ENCODE results near the gene C11orf97. TPM values are rescaled to one million over a fixed set of nuclear protein-coding genes. Genes with fewer than 3 reads are reported as not detected.
A peak's percentile ranks its signal among the peaks of the same experiment; 100 is the strongest.

Gene C11orf97
- total and polyA plus RNA-seq, 2 experiments from 2014 or later: not detected

DNA sequence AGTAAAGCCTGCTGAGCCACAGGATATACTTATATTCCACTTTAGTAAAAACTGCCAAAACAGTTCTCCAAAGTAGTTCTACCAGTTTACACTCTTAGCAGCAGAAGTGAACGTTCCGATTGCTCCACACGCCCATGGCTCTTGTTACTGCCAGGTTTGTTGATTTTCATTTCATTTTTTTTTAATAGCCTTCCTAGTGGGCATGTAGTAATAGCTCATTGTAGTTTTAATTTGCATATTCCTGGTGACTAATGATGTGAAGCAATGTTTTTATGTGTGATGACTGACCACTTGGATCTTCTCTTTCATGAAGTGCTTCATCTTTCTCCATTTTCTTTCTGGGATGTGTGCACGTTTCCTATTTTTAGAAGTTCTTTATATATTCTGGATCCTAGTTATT is 4.8 kb upstream of the C11orf97 start (continued):
- TF ChIP-seq, protein P1, sequence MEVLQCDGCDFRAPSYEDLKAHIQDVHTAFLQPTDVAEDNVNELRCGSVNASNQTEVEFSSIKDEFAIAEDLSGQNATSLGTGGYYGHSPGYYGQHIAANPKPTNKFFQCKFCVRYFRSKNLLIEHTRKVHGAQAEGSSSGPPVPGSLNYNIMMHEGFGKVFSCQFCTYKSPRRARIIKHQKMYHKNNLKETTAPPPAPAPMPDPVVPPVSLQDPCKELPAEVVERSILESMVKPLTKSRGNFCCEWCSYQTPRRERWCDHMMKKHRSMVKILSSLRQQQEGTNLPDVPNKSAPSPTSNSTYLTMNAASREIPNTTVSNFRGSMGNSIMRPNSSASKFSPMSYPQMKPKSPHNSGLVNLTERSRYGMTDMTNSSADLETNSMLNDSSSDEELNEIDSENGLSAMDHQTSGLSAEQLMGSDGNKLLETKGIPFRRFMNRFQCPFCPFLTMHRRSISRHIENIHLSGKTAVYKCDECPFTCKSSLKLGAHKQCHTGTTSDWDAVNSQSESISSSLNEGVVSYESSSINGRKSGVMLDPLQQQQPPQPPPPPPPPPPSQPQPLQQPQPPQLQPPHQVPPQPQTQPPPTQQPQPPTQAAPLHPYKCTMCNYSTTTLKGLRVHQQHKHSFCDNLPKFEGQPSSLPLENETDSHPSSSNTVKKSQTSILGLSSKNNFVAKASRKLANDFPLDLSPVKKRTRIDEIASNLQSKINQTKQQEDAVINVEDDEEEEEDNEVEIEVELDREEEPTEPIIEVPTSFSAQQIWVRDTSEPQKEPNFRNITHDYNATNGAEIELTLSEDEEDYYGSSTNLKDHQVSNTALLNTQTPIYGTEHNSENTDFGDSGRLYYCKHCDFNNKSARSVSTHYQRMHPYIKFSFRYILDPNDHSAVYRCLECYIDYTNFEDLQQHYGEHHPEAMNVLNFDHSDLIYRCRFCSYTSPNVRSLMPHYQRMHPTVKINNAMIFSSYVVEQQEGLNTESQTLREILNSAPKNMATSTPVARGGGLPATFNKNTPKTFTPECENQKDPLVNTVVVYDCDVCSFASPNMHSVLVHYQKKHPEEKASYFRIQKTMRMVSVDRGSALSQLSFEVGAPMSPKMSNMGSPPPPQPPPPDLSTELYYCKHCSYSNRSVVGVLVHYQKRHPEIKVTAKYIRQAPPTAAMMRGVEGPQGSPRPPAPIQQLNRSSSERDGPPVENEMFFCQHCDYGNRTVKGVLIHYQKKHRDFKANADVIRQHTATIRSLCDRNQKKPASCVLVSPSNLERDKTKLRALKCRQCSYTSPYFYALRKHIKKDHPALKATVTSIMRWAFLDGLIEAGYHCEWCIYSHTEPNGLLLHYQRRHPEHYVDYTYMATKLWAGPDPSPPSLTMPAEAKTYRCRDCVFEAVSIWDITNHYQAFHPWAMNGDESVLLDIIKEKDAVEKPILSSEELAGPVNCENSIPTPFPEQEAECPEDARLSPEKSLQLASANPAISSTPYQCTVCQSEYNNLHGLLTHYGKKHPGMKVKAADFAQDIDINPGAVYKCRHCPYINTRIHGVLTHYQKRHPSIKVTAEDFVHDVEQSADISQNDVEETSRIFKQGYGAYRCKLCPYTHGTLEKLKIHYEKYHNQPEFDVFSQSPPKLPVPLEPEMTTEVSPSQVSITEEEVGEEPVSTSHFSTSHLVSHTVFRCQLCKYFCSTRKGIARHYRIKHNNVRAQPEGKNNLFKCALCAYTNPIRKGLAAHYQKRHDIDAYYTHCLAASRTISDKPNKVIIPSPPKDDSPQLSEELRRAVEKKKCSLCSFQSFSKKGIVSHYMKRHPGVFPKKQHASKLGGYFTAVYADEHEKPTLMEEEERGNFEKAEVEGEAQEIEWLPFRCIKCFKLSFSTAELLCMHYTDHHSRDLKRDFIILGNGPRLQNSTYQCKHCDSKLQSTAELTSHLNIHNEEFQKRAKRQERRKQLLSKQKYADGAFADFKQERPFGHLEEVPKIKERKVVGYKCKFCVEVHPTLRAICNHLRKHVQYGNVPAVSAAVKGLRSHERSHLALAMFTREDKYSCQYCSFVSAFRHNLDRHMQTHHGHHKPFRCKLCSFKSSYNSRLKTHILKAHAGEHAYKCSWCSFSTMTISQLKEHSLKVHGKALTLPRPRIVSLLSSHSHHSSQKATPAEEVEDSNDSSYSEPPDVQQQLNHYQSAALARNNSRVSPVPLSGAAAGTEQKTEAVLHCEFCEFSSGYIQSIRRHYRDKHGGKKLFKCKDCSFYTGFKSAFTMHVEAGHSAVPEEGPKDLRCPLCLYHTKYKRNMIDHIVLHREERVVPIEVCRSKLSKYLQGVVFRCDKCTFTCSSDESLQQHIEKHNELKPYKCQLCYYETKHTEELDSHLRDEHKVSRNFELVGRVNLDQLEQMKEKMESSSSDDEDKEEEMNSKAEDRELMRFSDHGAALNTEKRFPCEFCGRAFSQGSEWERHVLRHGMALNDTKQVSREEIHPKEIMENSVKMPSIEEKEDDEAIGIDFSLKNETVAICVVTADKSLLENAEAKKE (CRISPR knock-in tag; IDR thresholded peaks at IDR 0.05): no peak
- TF ChIP-seq EZH2 (IDR thresholded peaks at IDR 0.05; ENCODE audit: low read depth, unreplicated experiment): no peak
- TF ChIP-seq POLR2AphosphoS5 (IDR thresholded peaks at IDR 0.05; ENCODE audit: low read depth): no peak
- TF ChIP-seq EZH2phosphoT487 (IDR thresholded peaks at IDR 0.05; ENCODE audit: unreplicated experiment): no peak

DNA sequence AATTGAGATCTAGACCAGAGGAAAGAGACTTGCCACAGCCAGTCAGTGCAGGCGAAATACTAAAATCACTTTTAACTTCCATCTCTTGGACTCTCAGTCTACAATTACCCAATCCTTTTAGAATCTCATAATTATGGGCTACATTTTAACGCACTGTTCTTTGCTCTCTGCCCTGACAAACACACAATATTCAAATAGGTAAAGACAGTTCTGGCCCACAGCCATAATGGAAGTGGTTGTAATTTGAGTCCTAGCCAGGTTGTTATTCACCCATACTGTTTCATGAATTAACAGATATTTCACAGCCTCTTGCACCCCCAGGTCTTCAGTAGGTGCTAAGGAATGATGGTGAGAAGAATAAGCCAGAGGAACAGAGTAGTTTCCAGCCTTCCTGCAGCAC is 830 bp downstream of the C11orf97 start:
- Histone ChIP-seq H3K9me2 (ENCODE audit: insufficient read depth) (no peaks in the 10 kb centered on the region), H3K4me2 (peak overlapping the region; percentile 97), H3K27me3 (ENCODE audit: insufficient read depth) (peaks cover 29% of the 10 kb centered on the region), H3K36me3 (ENCODE audit: insufficient read depth) (no peaks in the 10 kb centered on the region), H2AFZ (no peak overlapping the region), H3K4me1 (ENCODE audit: insufficient read depth) (peaks cover 10% of the 10 kb centered on the region; the same call in 1 of the 2 replicates), H3K4me3 (peak overlapping the region; percentile 65; the same call in 1 of the 2 replicates), H3K27ac (ENCODE audit: low read depth) (no peak overlapping the region), H3F3A (replicated peaks; ENCODE audit: low read depth) (no peaks in the 10 kb centered on the region), H4K20me1 (replicated peaks; ENCODE audit: insufficient read depth) (no peaks in the 10 kb centered on the region), H3K79me2 (replicated peaks; ENCODE audit: insufficient read depth) (no peaks in the 10 kb centered on the region)
- Mint-ChIP-seq H3K4me3 (peak overlapping the region; percentile 72), H3K27ac (no peak overlapping the region), H3K27me3 (ENCODE audit: insufficient read depth, low read depth, poor library complexity) (peaks cover 19% of the 10 kb centered on the region), H3K4me1 (peaks cover 7% of the 10 kb centered on the region; the same call in 2 of the 3 replicates), H3K36me3 (ENCODE audit: low read depth) (no peaks in the 10 kb centered on the region), H3K9me3 (peaks cover 3% of the 10 kb centered on the region; the same call in 1 of the 3 replicates)
- ATAC-seq (no peak), DNase-seq (ENCODE audit: low spot score) (no peak)
- TF ChIP-seq POLR2AphosphoS5 (IDR thresholded peaks at IDR 0.05; ENCODE audit: low read depth) (no peak), EZH2 (IDR thresholded peaks at IDR 0.05; ENCODE audit: low read depth, unreplicated experiment) (no peak), NANOG (IDR thresholded peaks at IDR 0.05; ENCODE audit: borderline replicate concordance) (no peak), ZNF331 (CRISPR knock-in tag; IDR thresholded peaks at IDR 0.05; ENCODE audit: low read depth) (no peak)
- TF ChIP-seq, protein P2, sequence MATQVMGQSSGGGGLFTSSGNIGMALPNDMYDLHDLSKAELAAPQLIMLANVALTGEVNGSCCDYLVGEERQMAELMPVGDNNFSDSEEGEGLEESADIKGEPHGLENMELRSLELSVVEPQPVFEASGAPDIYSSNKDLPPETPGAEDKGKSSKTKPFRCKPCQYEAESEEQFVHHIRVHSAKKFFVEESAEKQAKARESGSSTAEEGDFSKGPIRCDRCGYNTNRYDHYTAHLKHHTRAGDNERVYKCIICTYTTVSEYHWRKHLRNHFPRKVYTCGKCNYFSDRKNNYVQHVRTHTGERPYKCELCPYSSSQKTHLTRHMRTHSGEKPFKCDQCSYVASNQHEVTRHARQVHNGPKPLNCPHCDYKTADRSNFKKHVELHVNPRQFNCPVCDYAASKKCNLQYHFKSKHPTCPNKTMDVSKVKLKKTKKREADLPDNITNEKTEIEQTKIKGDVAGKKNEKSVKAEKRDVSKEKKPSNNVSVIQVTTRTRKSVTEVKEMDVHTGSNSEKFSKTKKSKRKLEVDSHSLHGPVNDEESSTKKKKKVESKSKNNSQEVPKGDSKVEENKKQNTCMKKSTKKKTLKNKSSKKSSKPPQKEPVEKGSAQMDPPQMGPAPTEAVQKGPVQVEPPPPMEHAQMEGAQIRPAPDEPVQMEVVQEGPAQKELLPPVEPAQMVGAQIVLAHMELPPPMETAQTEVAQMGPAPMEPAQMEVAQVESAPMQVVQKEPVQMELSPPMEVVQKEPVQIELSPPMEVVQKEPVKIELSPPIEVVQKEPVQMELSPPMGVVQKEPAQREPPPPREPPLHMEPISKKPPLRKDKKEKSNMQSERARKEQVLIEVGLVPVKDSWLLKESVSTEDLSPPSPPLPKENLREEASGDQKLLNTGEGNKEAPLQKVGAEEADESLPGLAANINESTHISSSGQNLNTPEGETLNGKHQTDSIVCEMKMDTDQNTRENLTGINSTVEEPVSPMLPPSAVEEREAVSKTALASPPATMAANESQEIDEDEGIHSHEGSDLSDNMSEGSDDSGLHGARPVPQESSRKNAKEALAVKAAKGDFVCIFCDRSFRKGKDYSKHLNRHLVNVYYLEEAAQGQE (IDR thresholded peaks at IDR 0.05; ENCODE audit: unreplicated experiment): no peak
- TF ChIP-seq, protein P3, sequence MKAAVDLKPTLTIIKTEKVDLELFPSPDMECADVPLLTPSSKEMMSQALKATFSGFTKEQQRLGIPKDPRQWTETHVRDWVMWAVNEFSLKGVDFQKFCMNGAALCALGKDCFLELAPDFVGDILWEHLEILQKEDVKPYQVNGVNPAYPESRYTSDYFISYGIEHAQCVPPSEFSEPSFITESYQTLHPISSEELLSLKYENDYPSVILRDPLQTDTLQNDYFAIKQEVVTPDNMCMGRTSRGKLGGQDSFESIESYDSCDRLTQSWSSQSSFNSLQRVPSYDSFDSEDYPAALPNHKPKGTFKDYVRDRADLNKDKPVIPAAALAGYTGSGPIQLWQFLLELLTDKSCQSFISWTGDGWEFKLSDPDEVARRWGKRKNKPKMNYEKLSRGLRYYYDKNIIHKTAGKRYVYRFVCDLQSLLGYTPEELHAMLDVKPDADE (IDR thresholded peaks at IDR 0.05): no peak

Data from GM23338 (cell line).